Prostate gland (tissue), 2 donors: ENCODE measurements around the gene ADORA3.

ENCODE experiments used
- CTCF ChIP-seq, 4 experiments: fragments of 200-600 bp in 2 of 4; fragments of 450-650 bp in 2 of 4; sonication (generic) in 2 of 4; IDR thresholded peaks; 1 replicate in 3 of 4; 2 replicates in 1 of 4; pipeline ENCODE4 v1.5.1; 2016 to 2019; ENCODE audit warnings: antibody characterized with exemption in 4 of 4, mild to moderate bottlenecking in 2 of 4, moderate library complexity in 2 of 4
- POLR2A ChIP-seq: fragments of 450-650 bp; IDR thresholded peaks from one replicate; pipeline ENCODE4 v1.6.1; 2016; ENCODE audit warnings: antibody characterized with exemption, mild to moderate bottlenecking

- TF ChIP-seq POLR2A, result no peak
- no peak for TF ChIP-seq CTCF (IDR thresholded peaks at IDR 0.05)
These were observed 12.6 kb upstream of the ADORA3 start for GRCh38 chr1:111516005-111516535.
